Gastroesophageal sphincter (tissue), 3 donors: Measurements from ENCODE around the gene FBXO31.

Source experiments
- EP300 ChIP-seq: sonication (generic); formaldehyde crosslinking; IDR thresholded peaks from one replicate; pipeline ENCODE4 v1.6.1; 2017; ENCODE audit warnings: antibody characterized with exemption, mild to moderate bottlenecking
- TF ChIP-seq, protein P1 (sequence below), 4 experiments: fragments of 200-600 bp in 2 of 4; fragments of 450-650 bp in 2 of 4; sonication (generic) in 1 of 4; IDR thresholded peaks; one replicate each; pipeline ENCODE4 v1.5.1; 2017 to 2019; ENCODE audit warnings: antibody characterized with exemption in 4 of 4, mild to moderate bottlenecking in 2 of 4, moderate library complexity in 2 of 4

DNA sequence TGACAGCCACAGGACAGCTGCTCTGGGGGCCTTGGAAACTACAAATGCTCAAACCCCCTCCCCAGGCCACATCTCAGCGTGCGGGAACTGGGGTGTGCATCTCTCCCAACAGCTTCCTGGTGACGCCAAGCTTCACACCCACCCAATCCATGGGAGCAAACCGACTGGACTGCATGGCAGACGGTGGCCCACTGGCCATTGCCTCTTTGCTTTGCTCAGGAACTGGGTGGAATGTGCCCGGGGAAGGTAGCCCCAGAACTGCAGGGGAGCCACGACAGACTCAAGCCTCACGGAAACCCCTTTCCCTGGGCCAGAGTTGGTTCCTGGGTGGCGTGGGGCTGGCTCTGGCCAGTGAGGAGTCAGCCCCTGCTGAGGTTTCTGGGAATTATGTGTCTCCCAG, 61.2 kb downstream of the FBXO31 start:
- TF ChIP-seq, protein P1, sequence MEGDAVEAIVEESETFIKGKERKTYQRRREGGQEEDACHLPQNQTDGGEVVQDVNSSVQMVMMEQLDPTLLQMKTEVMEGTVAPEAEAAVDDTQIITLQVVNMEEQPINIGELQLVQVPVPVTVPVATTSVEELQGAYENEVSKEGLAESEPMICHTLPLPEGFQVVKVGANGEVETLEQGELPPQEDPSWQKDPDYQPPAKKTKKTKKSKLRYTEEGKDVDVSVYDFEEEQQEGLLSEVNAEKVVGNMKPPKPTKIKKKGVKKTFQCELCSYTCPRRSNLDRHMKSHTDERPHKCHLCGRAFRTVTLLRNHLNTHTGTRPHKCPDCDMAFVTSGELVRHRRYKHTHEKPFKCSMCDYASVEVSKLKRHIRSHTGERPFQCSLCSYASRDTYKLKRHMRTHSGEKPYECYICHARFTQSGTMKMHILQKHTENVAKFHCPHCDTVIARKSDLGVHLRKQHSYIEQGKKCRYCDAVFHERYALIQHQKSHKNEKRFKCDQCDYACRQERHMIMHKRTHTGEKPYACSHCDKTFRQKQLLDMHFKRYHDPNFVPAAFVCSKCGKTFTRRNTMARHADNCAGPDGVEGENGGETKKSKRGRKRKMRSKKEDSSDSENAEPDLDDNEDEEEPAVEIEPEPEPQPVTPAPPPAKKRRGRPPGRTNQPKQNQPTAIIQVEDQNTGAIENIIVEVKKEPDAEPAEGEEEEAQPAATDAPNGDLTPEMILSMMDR (IDR thresholded peaks at IDR 0.05), result no peak
- TF ChIP-seq EP300, result no peak
